CD4-positive, alpha-beta memory T cell (primary cell): ENCODE results near the gene SCN5A. TPM values are rescaled to one million over a fixed set of nuclear protein-coding genes. Genes with fewer than 3 reads are reported as not detected.

Source experiments
- CTCF ChIA-PET: fragments of 350-600 bp; sonication (Branson Sonifier 250); formaldehyde crosslinking; loops from one replicate; lab custom pipeline; 2021; ENCODE audit warnings: inconsistent platforms; ENCODE audit not compliant: partially characterized antibody; lab: Charles Lee
- POLR2A ChIA-PET: fragments of 350-600 bp; sonication (Branson Sonifier 250); formaldehyde crosslinking; loops from one replicate; lab custom pipeline; 2021; ENCODE audit not compliant: partially characterized antibody; lab: Charles Lee
- DNase-seq, 5 donors: peaks; one replicate each; pipeline versions ENCODE4 v3.0.0 to v3.0.0-alpha.2; 2020 to 2022; ENCODE audit warnings: mixed read lengths in 1 of 5
- H3K27ac ChIP-seq: one replicate; pipeline ENCODE4 v1.7.0; 2013; ENCODE audit warnings: low read depth, low read length
- H3K27me3 ChIP-seq: 2 replicates; pipeline ENCODE4 v1.7.0; 2013; ENCODE audit warnings: mild to moderate bottlenecking, low read length, moderate library complexity; ENCODE audit not compliant: insufficient read depth
- H3K36me3 ChIP-seq: 2 replicates; pipeline ENCODE4 v1.7.0; 2013; ENCODE audit warnings: mild to moderate bottlenecking, low read length, moderate library complexity; ENCODE audit not compliant: insufficient read depth
- H3K4me1 ChIP-seq: 2 replicates; pipeline ENCODE4 v1.7.0; 2013; ENCODE audit warnings: mild to moderate bottlenecking, low read length, moderate library complexity; ENCODE audit not compliant: insufficient read depth
- H3K4me3 ChIP-seq, 2 donors: one replicate each; pipeline ENCODE4 v1.7.0; 2013; ENCODE audit warnings: low read length in 2 of 2, mild to moderate bottlenecking in 1 of 2
- H3K9me3 ChIP-seq, 2 donors: one replicate each; pipeline ENCODE4 v1.7.0; 2013; ENCODE audit warnings: low read length in 2 of 2, control low read depth in 1 of 2; ENCODE audit not compliant: control insufficient read depth in 1 of 2
- H3K27ac Mint-ChIP-seq, 7 donors: one replicate each; pipeline ENCODE4 v1.8.0; 2020 to 2021; ENCODE audit warnings: mixed read lengths in 7 of 7, mild to moderate bottlenecking in 6 of 7, inconsistent platforms in 3 of 7, moderate library complexity in 3 of 7
- H3K27me3 Mint-ChIP-seq, 2 donors: one replicate each; pipeline ENCODE4 v1.8.0; 2020 to 2021; ENCODE audit warnings: mixed read lengths in 2 of 2
- H3K36me3 Mint-ChIP-seq, 2 donors: one replicate each; pipeline ENCODE4 v1.8.0; 2020 to 2021; ENCODE audit warnings: mixed read lengths in 2 of 2, inconsistent platforms in 1 of 2, mild to moderate bottlenecking in 1 of 2
- H3K4me1 Mint-ChIP-seq, 4 donors: one replicate each; pipeline ENCODE4 v1.8.0; 2020 to 2021; ENCODE audit warnings: mixed read lengths in 4 of 4, mild to moderate bottlenecking in 1 of 4
- H3K4me3 Mint-ChIP-seq, 8 donors: one replicate each; pipeline ENCODE4 v1.8.0; 2020 to 2021; ENCODE audit warnings: mixed read lengths in 8 of 8, mild to moderate bottlenecking in 7 of 8, moderate library complexity in 6 of 8, inconsistent platforms in 3 of 8
- H3K9me3 Mint-ChIP-seq, 8 donors: one replicate each; pipeline ENCODE4 v1.8.0; 2020 to 2021; ENCODE audit warnings: mixed read lengths in 8 of 8, mild to moderate bottlenecking in 5 of 8, inconsistent platforms in 3 of 8, moderate library complexity in 1 of 8
- intact Hi-C: fragments of 100-400 bp; cut with micrococcal nuclease; formaldehyde crosslinking; loops from one replicate; pipeline ENCODE4 v1.15.1; 2023
- polyA plus RNA-seq, 2 donors: library from polyadenylated mRNA; unstranded; fragments of 300-500 nt; fragmentation: Illumina TruSeq; gene quantifications; one replicate each; pipeline ENCODE4 v1.2.3, GENCODE V29; 2021
- total RNA-seq, 2 experiments: library from RNA; stranded (reverse); gene quantifications; one replicate each; pipeline ENCODE4 v1.2.3, GENCODE V29; 2021

SCN5A gene
- total RNA-seq (under 1 TPM; 0.12 to 0.47 TPM), polyA plus RNA-seq (not detected)

GRCh38 chr3:38649500-38650247 is at the start of gene SCN5A:
TSS of gene SCN5A (minus strand) at chr3:38649687. CDS start at chr3:38633307, 16,380 bp downstream.
- Mint-ChIP-seq H3K36me3 (no peaks in the 10 kb centered on the region), H3K27ac (peak within 1 kb of the TSS in 4 of 7 donors; percentile 43 to 63 (median 48)), H3K4me1 (peaks cover 4 to 7% (median 6%) of the 10 kb centered on the region in 4 donors), H3K27me3 (peaks cover 11 to 21% of the 10 kb centered on the region in 2 donors), H3K4me3 (peak within 1 kb of the TSS; percentile 71 to 85 (median 78)), H3K9me3 (no peaks in the 10 kb centered on the region)
- POLR2A ChIA-PET: interaction anchor here (1.0 kb wide), 1 partner anchor 139 kb away, joined by 3 read pairs; no protein-coding TSS in a partner anchor
- CTCF ChIA-PET: no interaction called here
- Histone ChIP-seq H3K4me1 (peaks cover 22% of the 10 kb centered on the region), H3K9me3 (no peaks in the 10 kb centered on the region), H3K4me3 (peak within 1 kb of the TSS in 1 of 2 donors; percentile 50), H3K27me3 (peaks cover 12% of the 10 kb centered on the region), H3K36me3 (no peaks in the 10 kb centered on the region), H3K27ac (no peak within 1 kb of the TSS)
- DNase-seq: peak in 4 of 5 donors; percentile 41 to 53 (median 45)
- intact Hi-C loops: loop anchor here (5.0 kb wide), 1 partner anchor 302 kb away; the partner anchor contains the start of gene XYLB

- intact Hi-C loops: no loop called here
- H3K27me3 ChIP-seq: no peaks in the 10 kb centered on the region
Observed at GRCh38 chr3:38698760-38699159, 49.3 kb upstream of the SCN5A start.

DNA sequence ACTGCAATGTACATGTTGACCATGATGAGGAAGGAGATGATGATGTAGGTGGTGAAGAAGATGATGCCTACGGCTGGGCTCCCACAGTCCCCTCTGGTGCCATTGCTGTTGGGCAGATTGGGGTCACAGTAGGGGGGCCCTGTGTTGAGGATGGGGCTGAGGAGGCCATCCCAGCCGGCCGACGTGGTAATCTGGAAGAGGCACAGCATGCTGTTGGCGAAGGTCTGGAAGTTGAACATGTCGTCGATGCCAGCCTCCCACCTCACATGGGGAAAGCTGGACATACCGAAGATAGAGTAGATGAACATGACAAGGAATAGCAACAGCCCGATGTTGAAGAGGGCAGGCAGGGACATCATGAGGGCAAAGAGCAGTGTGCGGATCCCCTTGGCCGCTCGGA is 48.6 kb upstream of the SCN5A start:
- Histone ChIP-seq H3K27ac (no peak overlapping the region), H3K9me3 (no peaks in the 10 kb centered on the region), H3K4me3 (no peak overlapping the region), H3K36me3 (no peaks in the 10 kb centered on the region), H3K27me3 (no peaks in the 10 kb centered on the region), H3K4me1 (no peaks in the 10 kb centered on the region)
- intact Hi-C loops: no loop called here
- no peak for DNase-seq
- Mint-ChIP-seq H3K36me3 (no peaks in the 10 kb centered on the region), H3K27me3 (peaks cover 5 to 7% of the 10 kb centered on the region in 2 donors), H3K4me1 (no peaks in the 10 kb centered on the region), H3K9me3 (peaks cover 0 to 3% (median 0%) of the 10 kb centered on the region in 8 donors), H3K27ac (no peak overlapping the region), H3K4me3 (no peak overlapping the region)
- POLR2A ChIA-PET: no interaction called here
- CTCF ChIA-PET: no interaction called here

More at GRCh38 chr3:38698760-38699159, 49.3 kb upstream of the SCN5A start:
- Histone ChIP-seq H3K4me1 (no peaks in the 10 kb centered on the region), H3K9me3 (no peaks in the 10 kb centered on the region), H3K4me3 (no peak overlapping the region), H3K27ac (no peak overlapping the region), H3K36me3 (no peaks in the 10 kb centered on the region)
- DNase-seq: no peak
- H3K4me1 Mint-ChIP-seq: no peaks in the 10 kb centered on the region
- H3K36me3 Mint-ChIP-seq: no peaks in the 10 kb centered on the region
- POLR2A ChIA-PET: no interaction called here
- peaks cover 0 to 3% (median 0%) of the 10 kb centered on the region in 8 donors for H3K9me3 Mint-ChIP-seq
- no peak overlapping the region for H3K4me3 Mint-ChIP-seq
- CTCF ChIA-PET: no interaction called here
- no peak overlapping the region for H3K27ac Mint-ChIP-seq
- peaks cover 5 to 7% of the 10 kb centered on the region in 2 donors for H3K27me3 Mint-ChIP-seq

DNA sequence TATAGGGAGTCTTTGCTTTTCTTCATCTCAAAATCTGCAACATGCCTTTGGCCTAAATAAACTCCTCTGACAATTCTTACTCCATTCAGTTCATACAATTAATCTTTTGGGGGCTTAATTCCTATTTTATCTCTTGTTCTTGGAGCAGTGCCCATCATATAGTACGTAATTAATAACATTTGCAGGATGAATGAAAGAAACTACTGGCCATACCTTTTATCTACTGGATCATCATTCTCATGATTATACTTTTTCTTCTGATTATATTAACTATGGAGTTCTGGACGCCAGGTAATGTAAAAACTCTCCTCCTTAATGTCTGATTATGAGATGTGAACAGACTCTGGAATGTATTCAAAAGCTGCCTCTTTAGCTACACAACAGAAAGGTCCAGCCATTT is 46.5 kb upstream of the SCN5A start:
- no peaks in the 10 kb centered on the region for H3K36me3 Mint-ChIP-seq
- POLR2A ChIA-PET: no interaction called here

DNA sequence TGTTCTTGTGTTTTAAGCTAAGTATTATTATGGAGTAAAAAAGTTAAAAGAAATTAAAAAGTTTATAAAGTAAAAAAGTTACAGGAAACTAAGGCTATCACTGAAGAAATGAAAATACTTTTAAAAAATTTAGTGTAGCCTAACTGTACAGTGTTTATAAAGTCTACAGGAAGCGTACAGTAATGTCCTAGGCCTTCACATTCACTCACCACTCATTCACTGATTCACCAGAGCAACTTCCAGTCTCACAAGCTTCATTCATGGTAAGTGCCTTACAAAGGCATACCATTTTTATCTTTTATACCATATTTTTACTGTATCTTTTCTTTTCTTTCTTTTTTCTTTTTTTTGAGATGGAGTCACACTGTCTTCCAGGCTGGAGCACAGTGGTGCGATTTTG is 40.7 kb upstream of the SCN5A start:
- no peak for DNase-seq
- Histone ChIP-seq H3K27me3 (no peaks in the 10 kb centered on the region), H3K4me3 (no peak overlapping the region), H3K36me3 (no peaks in the 10 kb centered on the region), H3K9me3 (no peaks in the 10 kb centered on the region), H3K27ac (no peak overlapping the region), H3K4me1 (no peaks in the 10 kb centered on the region)
- CTCF ChIA-PET: no interaction called here
- H3K4me1 Mint-ChIP-seq: no peaks in the 10 kb centered on the region
- H3K4me3 Mint-ChIP-seq: no peak overlapping the region
- peaks cover 0 to 2% (median 0%) of the 10 kb centered on the region in 8 donors for H3K9me3 Mint-ChIP-seq
- H3K27me3 Mint-ChIP-seq: peaks cover 3 to 5% of the 10 kb centered on the region in 2 donors
- no peak overlapping the region for H3K27ac Mint-ChIP-seq
- intact Hi-C loops: no loop called here
- POLR2A ChIA-PET: no interaction called here
- no peaks in the 10 kb centered on the region for H3K36me3 Mint-ChIP-seq

More for the DNA sequence above, 46.5 kb upstream of the SCN5A start:
- peaks cover 5 to 7% of the 10 kb centered on the region in 2 donors for H3K27me3 Mint-ChIP-seq
- H3K4me1 ChIP-seq: no peaks in the 10 kb centered on the region
- H3K27me3 ChIP-seq: no peaks in the 10 kb centered on the region
- DNase-seq: no peak
- CTCF ChIA-PET: no interaction called here
- H3K4me3 Mint-ChIP-seq: no peak overlapping the region
- H3K4me1 Mint-ChIP-seq: no peaks in the 10 kb centered on the region
- no peak overlapping the region for H3K27ac Mint-ChIP-seq
- intact Hi-C loops: no loop called here
- H3K36me3 ChIP-seq: no peaks in the 10 kb centered on the region
- no peak overlapping the region for H3K27ac ChIP-seq
- peaks cover 0 to 3% (median 0%) of the 10 kb centered on the region in 8 donors for H3K9me3 Mint-ChIP-seq
- H3K9me3 ChIP-seq: no peaks in the 10 kb centered on the region
- H3K4me3 ChIP-seq: no peak overlapping the region

GRCh38 chr3:38689774-38690173 is 40.3 kb upstream of the SCN5A start:
- CTCF ChIA-PET: no interaction called here
- no peak for DNase-seq
- intact Hi-C loops: no loop called here
- no peaks in the 10 kb centered on the region for H3K4me1 ChIP-seq
- peaks cover 0 to 3% of the 10 kb centered on the region in 2 donors for H3K27me3 Mint-ChIP-seq
- no peaks in the 10 kb centered on the region for H3K27me3 ChIP-seq
- H3K9me3 Mint-ChIP-seq: peaks cover 0 to 2% (median 0%) of the 10 kb centered on the region in 8 donors
- no peaks in the 10 kb centered on the region for H3K36me3 ChIP-seq
- no peak overlapping the region for H3K4me3 Mint-ChIP-seq
- no peak overlapping the region for H3K27ac Mint-ChIP-seq
- H3K4me1 Mint-ChIP-seq: no peaks in the 10 kb centered on the region
- POLR2A ChIA-PET: no interaction called here
- no peak overlapping the region for H3K27ac ChIP-seq
- no peak overlapping the region for H3K4me3 ChIP-seq
- no peaks in the 10 kb centered on the region for H3K36me3 Mint-ChIP-seq
- H3K9me3 ChIP-seq: no peaks in the 10 kb centered on the region

GRCh38 chr3:38689346-38689745 is 39.9 kb upstream of the SCN5A start:
- Histone ChIP-seq H3K27me3 (no peaks in the 10 kb centered on the region), H3K27ac (no peak overlapping the region), H3K9me3 (no peaks in the 10 kb centered on the region), H3K4me1 (no peaks in the 10 kb centered on the region), H3K4me3 (no peak overlapping the region), H3K36me3 (no peaks in the 10 kb centered on the region)
- H3K27me3 Mint-ChIP-seq: peaks cover 0 to 3% of the 10 kb centered on the region in 2 donors
- CTCF ChIA-PET: no interaction called here
- no peak overlapping the region for H3K27ac Mint-ChIP-seq
- intact Hi-C loops: no loop called here
- H3K4me3 Mint-ChIP-seq: no peak overlapping the region
- H3K4me1 Mint-ChIP-seq: no peaks in the 10 kb centered on the region
- peaks cover 0 to 2% (median 0%) of the 10 kb centered on the region in 8 donors for H3K9me3 Mint-ChIP-seq
- no peaks in the 10 kb centered on the region for H3K36me3 Mint-ChIP-seq
- DNase-seq: no peak
- POLR2A ChIA-PET: no interaction called here
